SKM-1 treated with dmso at 0.1 percent for 144 hours (cell line): Measurements from ENCODE around the gene TAF4B.
"Not testable (repeated sequence)": the region's sequence is repeated elsewhere in the genome, so short reads cannot be mapped to it uniquely, and the experiment has no call there.

Experiments used
- DNase-seq: peaks from one replicate; lab custom pipeline; 2025; ENCODE audit not compliant: unreplicated experiment; lab: John Stamatoyannopoulos, UW

TAF4B gene

GRCh38 chr18:26378701-26379100 lies 152.5 kb downstream of the TAF4B start:
- DNase-seq = no peak

- not testable (repeated sequence) for DNase-seq
These were observed 155.3 kb downstream of the TAF4B start for GRCh38 chr18:26381555-26381954.

- peak; percentile 58 for DNase-seq
These were observed 157.4 kb downstream of the TAF4B start for GRCh38 chr18:26383454-26384270.

GRCh38 chr18:26386002-26386401 lies 159.8 kb downstream of the TAF4B start:
- no peak for DNase-seq

- no peak for DNase-seq
These were observed 160.2 kb downstream of the TAF4B start for GRCh38 chr18:26386441-26386840.

GRCh38 chr18:26394047-26394654 lies 167.9 kb downstream of the TAF4B start:
- DNase-seq = no peak

GRCh38 chr18:26397019-26397418 lies 170.8 kb downstream of the TAF4B start:
- DNase-seq = no peak

GRCh38 chr18:26403491-26403890 lies 177.2 kb downstream of the TAF4B start:
- no peak for DNase-seq

GRCh38 chr18:26405190-26405801 lies 179.1 kb downstream of the TAF4B start:
- DNase-seq = peak; percentile 1

GRCh38 chr18:26406324-26406723 lies 180.1 kb downstream of the TAF4B start:
- DNase-seq = no peak

- DNase-seq = no peak
These were observed 180.7 kb downstream of the TAF4B start for GRCh38 chr18:26406854-26407517.

GRCh38 chr18:26407736-26408601 lies 181.7 kb downstream of the TAF4B start:
- no peak for DNase-seq

GRCh38 chr18:26409091-26409490 lies 182.8 kb downstream of the TAF4B start:
- DNase-seq = no peak

GRCh38 chr18:26414901-26415440 lies 188.7 kb downstream of the TAF4B start:
- DNase-seq = no peak

GRCh38 chr18:26415631-26416030 lies 189.4 kb downstream of the TAF4B start:
- no peak for DNase-seq

GRCh38 chr18:26416652-26417150 lies 190.5 kb downstream of the TAF4B start:
- DNase-seq = no peak

- DNase-seq = no peak
These were observed 190.9 kb downstream of the TAF4B start for GRCh38 chr18:26417190-26417589.

- no peak for DNase-seq
These were observed 192.0 kb downstream of the TAF4B start for GRCh38 chr18:26418225-26418624.

GRCh38 chr18:26419746-26420145 lies 193.5 kb downstream of the TAF4B start:
- DNase-seq = no peak

GRCh38 chr18:26421503-26421902 lies 195.3 kb downstream of the TAF4B start:
- DNase-seq = no peak
